CD4-positive, CD25-positive, alpha-beta regulatory T cell (primary cell): Measurements from ENCODE around the gene RPL36AL. TPM values are rescaled to one million over a fixed set of nuclear protein-coding genes. Genes with fewer than 3 reads are reported as not detected.
A peak's percentile ranks its signal among the peaks of the same experiment; 100 is the strongest.
"Not testable (repeated sequence)": the region's sequence is repeated elsewhere in the genome, so short reads cannot be mapped to it uniquely, and the experiment has no call there.

Source experiments
- ATAC-seq, 2 donors: fragments of 150-1000 bp; cut with Tn5 transposase; one replicate each; pipeline ENCODE4 v1.10.0; 2021; ENCODE audit warnings: low read depth in 2 of 2, moderate number of reproducible peaks in 2 of 2, moderate library complexity in 1 of 2
- DNase-seq, 3 donors: peaks; one replicate each; pipeline versions ENCODE4 v3.0.0 to v3.0.0-alpha.2; 2012 to 2022; ENCODE audit warnings: mixed read lengths in 1 of 3
- H3K27ac ChIP-seq: one replicate; pipeline ENCODE4 v1.7.0; 2013; ENCODE audit warnings: mild to moderate bottlenecking, low read length; ENCODE audit not compliant: insufficient read depth, poor library complexity, severe bottlenecking
- H3K27me3 ChIP-seq: one replicate; pipeline ENCODE4 v1.7.0; 2013; ENCODE audit warnings: low read length; ENCODE audit not compliant: control insufficient read depth, insufficient read depth
- H3K36me3 ChIP-seq: one replicate; pipeline ENCODE4 v1.7.0; 2013; ENCODE audit warnings: mild to moderate bottlenecking, low read length, moderate library complexity; ENCODE audit not compliant: control insufficient read depth, insufficient read depth
- H3K4me1 ChIP-seq: 2 replicates; pipeline ENCODE4 v1.7.0; 2013; ENCODE audit warnings: mild to moderate bottlenecking, low read length; ENCODE audit not compliant: insufficient read depth, control insufficient read depth, poor library complexity, severe bottlenecking
- H3K4me3 ChIP-seq: one replicate; pipeline ENCODE4 v1.7.0; 2013; ENCODE audit warnings: low read depth, mild to moderate bottlenecking, low read length, moderate library complexity
- H3K9me3 ChIP-seq, 2 experiments: 1 replicate in 1 of 2; 2 replicates in 1 of 2; pipeline ENCODE4 v1.7.0; 2013; ENCODE audit warnings: low read length in 2 of 2, mild to moderate bottlenecking in 1 of 2, moderate library complexity in 1 of 2; ENCODE audit not compliant: control insufficient read depth in 2 of 2
- H3K27ac Mint-ChIP-seq, 3 donors: one replicate each; pipeline ENCODE4 v1.8.0; 2020 to 2022; ENCODE audit warnings: mild to moderate bottlenecking in 3 of 3, mixed read lengths in 3 of 3, moderate library complexity in 2 of 3
- H3K27me3 Mint-ChIP-seq: one replicate; pipeline ENCODE4 v1.8.0; 2022; ENCODE audit warnings: mild to moderate bottlenecking, mixed read lengths
- H3K36me3 Mint-ChIP-seq: one replicate; pipeline ENCODE4 v1.8.0; 2020; ENCODE audit warnings: mixed read lengths
- H3K4me1 Mint-ChIP-seq, 4 donors: one replicate each; pipeline ENCODE4 v1.8.0; 2020 to 2022; ENCODE audit warnings: mixed read lengths in 4 of 4, mild to moderate bottlenecking in 1 of 4
- H3K4me3 Mint-ChIP-seq, 4 donors: one replicate each; pipeline ENCODE4 v1.8.0; 2020 to 2022; ENCODE audit warnings: mild to moderate bottlenecking in 4 of 4, mixed read lengths in 4 of 4, moderate library complexity in 3 of 4
- H3K9me3 Mint-ChIP-seq, 7 donors: one replicate each; pipeline ENCODE4 v1.8.0; 2020 to 2022; ENCODE audit warnings: mixed read lengths in 7 of 7, mild to moderate bottlenecking in 3 of 7, moderate library complexity in 2 of 7
- polyA plus RNA-seq, 4 donors: library from polyadenylated mRNA; unstranded; fragments of 300-500 nt; fragmentation: Illumina TruSeq; gene quantifications; one replicate each; pipeline ENCODE4 v1.2.3, GENCODE V29; 2021
- total RNA-seq: library from RNA; stranded (reverse); gene quantifications from one replicate; pipeline ENCODE4 v1.2.3, GENCODE V29; 2022

RPL36AL gene
- 240 TPM for total RNA-seq
- polyA plus RNA-seq = 100 to 1,000 TPM; 632 to 774 (median 735) TPM

GRCh38 chr14:49620182-49621113, at the start of gene RPL36AL, which contains the start of gene MGAT2:
Gene RPL36AL, minus strand, starts transcription at chr14:49620626. Its CDS starts 1,522 bp downstream, at chr14:49619104.
Gene MGAT2, plus strand, starts transcription at chr14:49620799. Its CDS starts 470 bp downstream, at chr14:49621269.
- no peaks in the 10 kb centered on the region for H3K9me3 ChIP-seq
- Mint-ChIP-seq H3K27ac (peak within 1 kb of the TSS; percentile 99), H3K4me3 (peak within 1 kb of the TSS; percentile 99 to 100 (median 99)), H3K9me3 (no peaks in the 10 kb centered on the region), H3K4me1 (peaks cover 35 to 73% (median 54%) of the 10 kb centered on the region in 4 donors), H3K27me3 (peaks cover 4% of the 10 kb centered on the region), H3K36me3 (peaks cover 18% of the 10 kb centered on the region)
- H3K27me3 ChIP-seq = no peaks in the 10 kb centered on the region
- peak; percentile 89 for ATAC-seq
- peaks cover 55% of the 10 kb centered on the region for H3K4me1 ChIP-seq
- H3K27ac ChIP-seq = peak within 1 kb of the TSS; percentile 99
- peaks cover 17% of the 10 kb centered on the region for H3K36me3 ChIP-seq
- peak within 1 kb of the TSS; percentile 93 for H3K4me3 ChIP-seq
- DNase-seq = peak; percentile 91 to 97 (median 95)

GRCh38 chr14:49659526-49660455, 39.4 kb upstream of the RPL36AL start:
- Mint-ChIP-seq H3K27ac (no peak overlapping the region), H3K4me1 (peaks cover 0 to 4% (median 0%) of the 10 kb centered on the region in 4 donors), H3K9me3 (no peaks in the 10 kb centered on the region), H3K36me3 (peaks cover 4% of the 10 kb centered on the region), H3K27me3 (no peaks in the 10 kb centered on the region), H3K4me3 (no peak overlapping the region)
- H3K4me3 ChIP-seq = no peak overlapping the region
- H3K27ac ChIP-seq = no peak overlapping the region
- no peaks in the 10 kb centered on the region for H3K27me3 ChIP-seq
- no peaks in the 10 kb centered on the region for H3K36me3 ChIP-seq
- ATAC-seq (no peak), DNase-seq (no peak)
- no peaks in the 10 kb centered on the region for H3K9me3 ChIP-seq
- no peaks in the 10 kb centered on the region for H3K4me1 ChIP-seq

GRCh38 chr14:49657500-49657899, 37.1 kb upstream of the RPL36AL start:
- H3K4me3 ChIP-seq, DNase-seq, H3K36me3 Mint-ChIP-seq, H3K4me1 Mint-ChIP-seq, H3K36me3 ChIP-seq, H3K9me3 ChIP-seq, H3K27ac ChIP-seq, H3K4me3 Mint-ChIP-seq, H3K27me3 Mint-ChIP-seq, H3K9me3 Mint-ChIP-seq, ATAC-seq, H3K4me1 ChIP-seq, H3K27me3 ChIP-seq: not testable (repeated sequence)
- peak overlapping the region in 2 of 3 donors; percentile 31 to 76 for H3K27ac Mint-ChIP-seq

- no peak overlapping the region for H3K4me3 Mint-ChIP-seq
- Histone ChIP-seq H3K27me3 (no peaks in the 10 kb centered on the region), H3K36me3 (no peaks in the 10 kb centered on the region), H3K4me1 (no peaks in the 10 kb centered on the region), H3K4me3 (no peak overlapping the region), H3K9me3 (no peaks in the 10 kb centered on the region), H3K27ac (no peak overlapping the region)
- no peak overlapping the region for H3K27ac Mint-ChIP-seq
- H3K4me1 Mint-ChIP-seq = peaks cover 0 to 6% (median 2%) of the 10 kb centered on the region in 4 donors
- no peaks in the 10 kb centered on the region for H3K27me3 Mint-ChIP-seq
- H3K36me3 Mint-ChIP-seq = peaks cover 3% of the 10 kb centered on the region
- ATAC-seq = no peak
- no peak for DNase-seq
- H3K9me3 Mint-ChIP-seq = no peaks in the 10 kb centered on the region
Observed at GRCh38 chr14:49654511-49654910, 34.1 kb upstream of the RPL36AL start.

GRCh38 chr14:49653508-49653907, 33.1 kb upstream of the RPL36AL start:
- Mint-ChIP-seq H3K27me3 (no peaks in the 10 kb centered on the region), H3K27ac (no peak overlapping the region), H3K4me1 (peaks cover 0 to 6% (median 2%) of the 10 kb centered on the region in 4 donors), H3K9me3 (no peaks in the 10 kb centered on the region), H3K36me3 (peaks cover 3% of the 10 kb centered on the region), H3K4me3 (no peak overlapping the region)
- Histone ChIP-seq H3K4me3 (no peak overlapping the region), H3K27ac (no peak overlapping the region), H3K4me1 (no peaks in the 10 kb centered on the region), H3K9me3 (no peaks in the 10 kb centered on the region), H3K27me3 (no peaks in the 10 kb centered on the region), H3K36me3 (no peaks in the 10 kb centered on the region)
- DNase-seq (no peak), ATAC-seq (no peak)

- Histone ChIP-seq H3K4me3 (no peak overlapping the region), H3K27me3 (no peaks in the 10 kb centered on the region), H3K36me3 (no peaks in the 10 kb centered on the region), H3K4me1 (peaks cover 14% of the 10 kb centered on the region), H3K27ac (peak overlapping the region; percentile 17), H3K9me3 (no peaks in the 10 kb centered on the region)
- H3K4me3 Mint-ChIP-seq = peak overlapping the region in 1 of 4 donors; percentile 18
- peaks cover 22% of the 10 kb centered on the region for H3K36me3 Mint-ChIP-seq
- no peak for DNase-seq
- H3K9me3 Mint-ChIP-seq = no peaks in the 10 kb centered on the region
- no peaks in the 10 kb centered on the region for H3K27me3 Mint-ChIP-seq
- H3K27ac Mint-ChIP-seq = peak overlapping the region; percentile 7 to 66 (median 20)
- peaks cover 31 to 62% (median 51%) of the 10 kb centered on the region in 4 donors for H3K4me1 Mint-ChIP-seq
- no peak for ATAC-seq
Observed at GRCh38 chr14:49642163-49642562, 21.7 kb upstream of the RPL36AL start.

GRCh38 chr14:49641697-49642129, 21.3 kb upstream of the RPL36AL start:
- peak overlapping the region in 1 of 4 donors; percentile 18 for H3K4me3 Mint-ChIP-seq
- H3K4me1 ChIP-seq = peaks cover 16% of the 10 kb centered on the region
- H3K27me3 ChIP-seq = no peaks in the 10 kb centered on the region
- peaks cover 34 to 62% (median 51%) of the 10 kb centered on the region in 4 donors for H3K4me1 Mint-ChIP-seq
- H3K27ac ChIP-seq = no peak overlapping the region
- H3K27me3 Mint-ChIP-seq = no peaks in the 10 kb centered on the region
- ATAC-seq (no peak), DNase-seq (no peak)
- H3K27ac Mint-ChIP-seq = peak overlapping the region in 2 of 3 donors; percentile 20 to 66
- no peaks in the 10 kb centered on the region for H3K9me3 Mint-ChIP-seq
- no peaks in the 10 kb centered on the region for H3K36me3 ChIP-seq
- peaks cover 21% of the 10 kb centered on the region for H3K36me3 Mint-ChIP-seq
- H3K4me3 ChIP-seq = no peak overlapping the region
- no peaks in the 10 kb centered on the region for H3K9me3 ChIP-seq
